H1 (cell line): Measurements from ENCODE around the gene ANKRD50. TPM values are rescaled to one million over a fixed set of nuclear protein-coding genes. Genes with fewer than 3 reads are reported as not detected.

Experiments
- ATF2 ChIP-seq: IDR thresholded peaks from 2 replicates; pipeline ENCODE4 v1.6.1; 2012; ENCODE audit warnings: low read length, inconsistent platforms
- CHD7 ChIP-seq: fragments of 300-600 bp; sonication (generic); IDR thresholded peaks from 2 replicates; pipeline ENCODE4 v1.7.1; 2012; ENCODE audit warnings: low read length, moderate library complexity, mild to moderate bottlenecking, inconsistent platforms; ENCODE audit not compliant: insufficient replicate concordance
- EP300 ChIP-seq, 2 experiments: IDR thresholded peaks; 1 replicate in 1 of 2; 2 replicates in 1 of 2; pipeline ENCODE4 v1.6.1; 2011 to 2012; ENCODE audit warnings: low read depth in 2 of 2, low read length in 2 of 2, mild to moderate bottlenecking in 2 of 2, borderline replicate concordance in 1 of 2, inconsistent platforms in 1 of 2, moderate library complexity in 1 of 2
- NANOG ChIP-seq: IDR thresholded peaks from 2 replicates; pipeline ENCODE4 v1.6.1; 2011; ENCODE audit warnings: low read length, low read depth, mild to moderate bottlenecking, inconsistent platforms; ENCODE audit not compliant: insufficient read depth, poor library complexity, severe bottlenecking
- RXRA ChIP-seq: IDR thresholded peaks from 2 replicates; pipeline ENCODE4 v1.6.1; 2011; ENCODE audit warnings: low read depth, mild to moderate bottlenecking, low read length, moderate library complexity; ENCODE audit not compliant: insufficient read depth
- YY1 ChIP-seq: IDR thresholded peaks from 2 replicates; pipeline ENCODE4 v1.6.1; 2011; ENCODE audit warnings: low read depth, mild to moderate bottlenecking, low read length
- ZNF274 ChIP-seq: IDR thresholded peaks from 2 replicates; pipeline ENCODE4 v1.7.0; 2012; ENCODE audit warnings: low read length, borderline replicate concordance; ENCODE audit errors: extremely low read depth
- polyA plus RNA-seq, 7 experiments: library from polyadenylated mRNA; depleted of rRNA in 3 of 7; stranded (reverse) in 5 of 7; unstranded in 2 of 7; fragments of >200 nt in 5 of 7; fragments of 200-250 nt in 2 of 7; gene quantifications; 1 replicate in 5 of 7; 2 replicates in 1 of 7; 4 replicates in 1 of 7; pipeline versions ENCODE4 v1.2.1 to v1.2.3, GENCODE V29; 2011 to 2013; ENCODE audit warnings: missing spikeins in 2 of 7, mixed read lengths in 2 of 7
- total RNA-seq: library from RNA; stranded (reverse); fragmentation: NEBNext Ultra II Directional; extraction: Animal tissue kit (Norgen Biotek cat#: 25700); gene quantifications from 2 replicates; pipeline ENCODE4 v1.2.1, GENCODE V29; 2021

The ANKRD50 gene
- total and polyA plus RNA-seq, 2 of the 8 experiments (the other 6 are each of a cell fraction or from before 2014, with no cell fraction given), result 8.5 to 25.0 TPM

- TF ChIP-seq NANOG (peak; percentile 71), CHD7 (peak; percentile 93), YY1 (no peak), RXRA (0 out of 2 replicates have a peak, but pooled peaks have one; percentile 16), ZNF274 (no peak), ATF2 (peak; percentile 79; the same call in 1 of the 2 replicates), EP300 (IDR thresholded peaks at IDR 0.05; ENCODE audit: borderline replicate concordance in 1 of 2, low read depth in 2 of 2, low read length in 2 of 2) (peak in 1 of 2 experiments; percentile 85; a peak in 1 of 3 replicates)
These were observed 75.7 kb downstream of the ANKRD50 start (continued) for GRCh38 chr4:124636788-124637187.
